ENCODE data around the gene RXFP4.

DNA sequence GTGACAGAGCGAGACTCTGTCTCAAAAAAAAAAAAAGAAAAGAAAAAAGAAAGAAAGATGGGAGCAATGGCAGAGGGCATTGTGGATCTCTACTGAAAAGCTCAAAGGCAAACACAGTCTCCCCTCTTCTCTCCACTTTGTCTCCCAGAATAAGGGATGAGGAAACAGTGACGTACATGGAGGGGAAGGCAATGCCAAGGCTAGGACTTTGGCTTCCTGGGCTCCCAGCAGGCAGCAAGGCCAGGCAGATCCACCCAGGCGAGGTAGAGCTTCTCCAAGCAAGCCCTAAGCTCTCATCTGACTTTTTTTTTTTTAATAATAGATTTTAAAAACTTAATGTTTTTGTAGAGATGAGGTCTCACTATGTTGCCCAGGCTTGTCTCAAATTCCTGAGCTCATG is 32.3 kb downstream of the RXFP4 start:
- no peak for TF ChIP-seq EZH2 (IDR thresholded peaks at IDR 0.05; ENCODE audit: low read length)
- TF ChIP-seq, protein P1, sequence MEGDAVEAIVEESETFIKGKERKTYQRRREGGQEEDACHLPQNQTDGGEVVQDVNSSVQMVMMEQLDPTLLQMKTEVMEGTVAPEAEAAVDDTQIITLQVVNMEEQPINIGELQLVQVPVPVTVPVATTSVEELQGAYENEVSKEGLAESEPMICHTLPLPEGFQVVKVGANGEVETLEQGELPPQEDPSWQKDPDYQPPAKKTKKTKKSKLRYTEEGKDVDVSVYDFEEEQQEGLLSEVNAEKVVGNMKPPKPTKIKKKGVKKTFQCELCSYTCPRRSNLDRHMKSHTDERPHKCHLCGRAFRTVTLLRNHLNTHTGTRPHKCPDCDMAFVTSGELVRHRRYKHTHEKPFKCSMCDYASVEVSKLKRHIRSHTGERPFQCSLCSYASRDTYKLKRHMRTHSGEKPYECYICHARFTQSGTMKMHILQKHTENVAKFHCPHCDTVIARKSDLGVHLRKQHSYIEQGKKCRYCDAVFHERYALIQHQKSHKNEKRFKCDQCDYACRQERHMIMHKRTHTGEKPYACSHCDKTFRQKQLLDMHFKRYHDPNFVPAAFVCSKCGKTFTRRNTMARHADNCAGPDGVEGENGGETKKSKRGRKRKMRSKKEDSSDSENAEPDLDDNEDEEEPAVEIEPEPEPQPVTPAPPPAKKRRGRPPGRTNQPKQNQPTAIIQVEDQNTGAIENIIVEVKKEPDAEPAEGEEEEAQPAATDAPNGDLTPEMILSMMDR (optimal IDR thresholded peaks at IDR 0.05 in 1 of 3, IDR thresholded peaks at IDR 0.05 in 1 of 3, conservative IDR thresholded peaks at IDR 0.05 in 1 of 3; ENCODE audit: extremely low read depth in 1 of 3, insufficient read depth in 2 of 3, low read length in 3 of 3), result no peak

Data from keratinocyte (primary cell).